PFSK-1 (cell line): ENCODE measurements around the gene KAZN.

Experiments
- POLR2AphosphoS5 ChIP-seq: IDR thresholded peaks from 2 replicates; pipeline ENCODE4 v1.6.1; 2012; ENCODE audit warnings: low read depth, mild to moderate bottlenecking, control low read depth, low read length, moderate library complexity
- REST ChIP-seq, 2 experiments: IDR thresholded peaks; 2 replicates each; pipeline versions ENCODE4 v1.6.1 to v1.8.0; 2011 to 2012; ENCODE audit warnings: low read depth in 2 of 2, low read length in 2 of 2, control low read depth in 1 of 2, inconsistent platforms in 1 of 2, mild to moderate bottlenecking in 1 of 2, moderate library complexity in 1 of 2; ENCODE audit not compliant: insufficient read depth in 1 of 2
- SIN3A ChIP-seq: IDR thresholded peaks from 2 replicates; pipeline ENCODE4 v1.6.1; 2012; ENCODE audit warnings: mild to moderate bottlenecking, low read length, moderate library complexity, borderline replicate concordance; ENCODE audit not compliant: insufficient read depth

- no peak for TF ChIP-seq SIN3A
- no peak for TF ChIP-seq REST (IDR thresholded peaks at IDR 0.05; ENCODE audit: insufficient read depth in 1 of 2, low read depth in 2 of 2, low read length in 2 of 2)
- no peak for TF ChIP-seq POLR2AphosphoS5
Observed at GRCh38 chr1:14623090-14623489, 24.6 kb downstream of the KAZN start.
